Parathyroid adenoma (tissue), 2 donors: Measurements from ENCODE around the gene ZBTB49.

Experiments used
- H2AFZ ChIP-seq: fragments of 300-600 bp; sonication (generic); one replicate; pipeline ENCODE4 v1.7.0; 2017; ENCODE audit warnings: antibody characterized with exemption, mild to moderate bottlenecking
- H3K27ac ChIP-seq: fragments of 300-600 bp; sonication (generic); one replicate; pipeline ENCODE4 v1.7.0; 2017
- H3K27me3 ChIP-seq: fragments of 300-600 bp; sonication (generic); one replicate; pipeline ENCODE4 v1.7.0; 2017; ENCODE audit warnings: low read length; ENCODE audit not compliant: control insufficient read depth, insufficient read depth
- H3K36me3 ChIP-seq: fragments of 300-600 bp; sonication (generic); one replicate; pipeline ENCODE4 v1.7.0; 2017; ENCODE audit warnings: low read length; ENCODE audit not compliant: control insufficient read depth, insufficient read depth
- H3K4me1 ChIP-seq: fragments of 300-600 bp; sonication (generic); one replicate; pipeline ENCODE4 v1.7.0; 2017; ENCODE audit warnings: control low read depth
- H3K4me2 ChIP-seq: fragments of 300-600 bp; sonication (generic); one replicate; pipeline ENCODE4 v1.7.0; 2017; ENCODE audit warnings: low read length
- H3K4me3 ChIP-seq: fragments of 300-600 bp; sonication (generic); one replicate; pipeline ENCODE4 v1.7.0; 2017; ENCODE audit warnings: low read depth, low read length
- H3K79me2 ChIP-seq: fragments of 300-600 bp; sonication (generic); one replicate; pipeline ENCODE4 v1.7.0; 2017; ENCODE audit warnings: control low read depth
- H3K9ac ChIP-seq: fragments of 300-600 bp; sonication (generic); one replicate; pipeline ENCODE4 v1.7.0; 2017; ENCODE audit warnings: mild to moderate bottlenecking
- H3K9me3 ChIP-seq: fragments of 300-600 bp; sonication (generic); one replicate; pipeline ENCODE4 v1.7.0; 2017; ENCODE audit warnings: low read length; ENCODE audit not compliant: control insufficient read depth
- CTCF ChIP-seq: fragments of 300-600 bp; sonication (generic); IDR thresholded peaks from one replicate; pipeline ENCODE4 v1.7.0; 2017; ENCODE audit warnings: antibody characterized with exemption, mild to moderate bottlenecking
- donor health status: primary hyperparathyroidism.

The ZBTB49 gene

GRCh38 chr4:4326166-4326565 is 36.1 kb downstream of the ZBTB49 start:
- Histone ChIP-seq H2AFZ (no peak overlapping the region), H3K4me3 (no peak overlapping the region), H3K27me3 (no peaks in the 10 kb centered on the region)

GRCh38 chr4:4327652-4328121 is 37.6 kb downstream of the ZBTB49 start:
- no peak overlapping the region for H3K27ac ChIP-seq
- H3K4me1 ChIP-seq: no peaks in the 10 kb centered on the region
- no peak overlapping the region for H3K9ac ChIP-seq

More at GRCh38 chr4:4326166-4326565, 36.1 kb downstream of the ZBTB49 start:
- Histone ChIP-seq H3K4me2 (no peak overlapping the region), H3K9me3 (no peaks in the 10 kb centered on the region), H3K36me3 (no peaks in the 10 kb centered on the region), H3K4me1 (no peaks in the 10 kb centered on the region), H3K9ac (no peak overlapping the region), H3K27ac (no peak overlapping the region), H3K79me2 (no peaks in the 10 kb centered on the region)
- no peak for TF ChIP-seq CTCF

DNA sequence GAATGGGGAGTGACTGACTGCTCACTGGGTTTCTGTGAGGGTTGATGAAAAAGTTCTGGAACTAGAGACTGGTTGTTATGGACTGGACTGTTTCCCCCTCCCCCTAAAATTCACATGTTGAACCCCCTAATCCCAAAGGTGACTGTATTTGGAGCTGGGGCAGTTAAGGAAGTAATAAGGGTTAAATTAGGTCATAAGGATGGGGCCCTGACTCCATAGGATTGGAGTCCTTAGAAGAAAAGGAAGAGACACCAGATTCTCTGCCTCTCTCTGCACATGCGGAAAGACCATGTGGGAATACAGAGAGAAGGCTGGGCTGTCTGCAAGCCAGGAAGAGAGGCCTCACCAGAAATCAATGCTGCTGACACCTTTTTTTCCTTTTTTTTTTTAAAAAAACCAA is 38.2 kb downstream of the ZBTB49 start:
- Histone ChIP-seq H3K4me2 (no peak overlapping the region), H3K36me3 (no peaks in the 10 kb centered on the region), H2AFZ (no peak overlapping the region), H3K9me3 (no peaks in the 10 kb centered on the region), H3K4me3 (no peak overlapping the region), H3K9ac (no peak overlapping the region), H3K27ac (no peak overlapping the region), H3K79me2 (no peaks in the 10 kb centered on the region), H3K4me1 (no peaks in the 10 kb centered on the region), H3K27me3 (no peaks in the 10 kb centered on the region)
- TF ChIP-seq CTCF: no peak

More at GRCh38 chr4:4327652-4328121, 37.6 kb downstream of the ZBTB49 start:
- Histone ChIP-seq H3K27me3 (no peaks in the 10 kb centered on the region), H3K36me3 (no peaks in the 10 kb centered on the region), H3K4me3 (no peak overlapping the region), H2AFZ (no peak overlapping the region), H3K4me2 (no peak overlapping the region), H3K79me2 (no peaks in the 10 kb centered on the region), H3K9me3 (no peaks in the 10 kb centered on the region)
- TF ChIP-seq CTCF: no peak

DNA sequence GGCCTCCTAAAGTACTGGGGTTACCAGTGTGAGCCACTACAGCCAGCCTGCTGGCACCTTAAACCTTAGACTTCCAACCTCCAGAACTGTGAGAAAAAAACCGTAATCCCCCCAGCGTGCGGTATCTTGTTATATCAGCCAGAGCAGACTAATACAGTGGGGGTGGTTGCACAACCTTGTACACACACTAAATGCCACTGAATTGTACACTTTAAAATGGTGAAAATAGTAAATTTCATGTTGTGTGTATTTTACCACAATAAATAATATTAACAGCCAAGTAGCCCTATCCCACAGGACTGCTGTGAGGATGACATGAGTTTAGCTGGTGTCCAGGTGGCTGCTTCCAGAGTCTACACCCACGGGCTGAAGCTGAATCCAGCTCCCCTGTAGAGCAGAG is 38.8 kb downstream of the ZBTB49 start:
- no peaks in the 10 kb centered on the region for H3K27me3 ChIP-seq

More for the DNA sequence above, 38.8 kb downstream of the ZBTB49 start:
- no peaks in the 10 kb centered on the region for H3K36me3 ChIP-seq
- H3K9me3 ChIP-seq: no peaks in the 10 kb centered on the region
- no peaks in the 10 kb centered on the region for H3K4me1 ChIP-seq
- H3K4me3 ChIP-seq: no peak overlapping the region
- H3K4me2 ChIP-seq: no peak overlapping the region
- TF ChIP-seq CTCF: no peak
- no peaks in the 10 kb centered on the region for H3K79me2 ChIP-seq
- no peak overlapping the region for H3K9ac ChIP-seq
- H3K27ac ChIP-seq: no peak overlapping the region
- H2AFZ ChIP-seq: no peak overlapping the region
